Neural progenitor cell (in vitro differentiated cells): ENCODE results near the gene PVALEF. TPM values are rescaled to one million over a fixed set of nuclear protein-coding genes. Genes with fewer than 3 reads are reported as not detected.

Experiments
- DNase-seq: peaks from one replicate; pipeline ENCODE4 v3.0.0-alpha.2; 2016; ENCODE audit warnings: low spot score
- H2AFZ ChIP-seq: fragments of 200-600 bp; sonication (generic); replicated peaks from 2 replicates; pipeline ENCODE4 v1.6.1; 2016; ENCODE audit warnings: antibody characterized with exemption
- H3F3A ChIP-seq: fragments of 200-600 bp; sonication (generic); 2 replicates; pipeline ENCODE4 v1.6.1; 2016; ENCODE audit warnings: antibody characterized with exemption, low read depth
- H3K27ac ChIP-seq: fragments of 200-600 bp; sonication (generic); 2 replicates; pipeline ENCODE4 v1.5.1; 2016; ENCODE audit warnings: mild to moderate bottlenecking
- H3K27me3 ChIP-seq: fragments of 200-600 bp; sonication (generic); 2 replicates; pipeline ENCODE4 v1.6.1; 2016; ENCODE audit warnings: mild to moderate bottlenecking, moderate library complexity
- H3K36me3 ChIP-seq: fragments of 200-600 bp; sonication (generic); 2 replicates; pipeline ENCODE4 v1.5.1; 2016
- H3K4me1 ChIP-seq: fragments of 200-600 bp; sonication (generic); 2 replicates; pipeline ENCODE4 v1.6.1; 2016; ENCODE audit warnings: mixed run types
- H3K4me2 ChIP-seq: fragments of 200-600 bp; sonication (generic); 2 replicates; pipeline ENCODE4 v1.6.1; 2016
- H3K4me3 ChIP-seq: fragments of 200-600 bp; sonication (generic); 2 replicates; pipeline ENCODE4 v1.5.1; 2016
- H3K79me2 ChIP-seq: fragments of 200-600 bp; sonication (generic); 2 replicates; pipeline ENCODE4 v1.6.1; 2016; ENCODE audit warnings: low read depth
- H3K9ac ChIP-seq: fragments of 200-600 bp; sonication (generic); 2 replicates; pipeline ENCODE4 v1.6.1; 2016
- H3K9me3 ChIP-seq: fragments of 200-600 bp; sonication (generic); 2 replicates; pipeline ENCODE4 v1.5.1; 2016; ENCODE audit warnings: low read depth
- H4K20me1 ChIP-seq: fragments of 200-600 bp; sonication (generic); 2 replicates; pipeline ENCODE4 v1.6.1; 2016; ENCODE audit warnings: low read depth
- H3K27ac Mint-ChIP-seq: 3 replicates; pipeline ENCODE4 v1.8.0; 2021; ENCODE audit warnings: mixed read lengths
- H3K27me3 Mint-ChIP-seq: 2 replicates; pipeline ENCODE4 v1.8.0; 2022; ENCODE audit warnings: low read depth, mild to moderate bottlenecking, inconsistent platforms, moderate library complexity, mixed read lengths; ENCODE audit not compliant: insufficient read depth
- H3K36me3 Mint-ChIP-seq: 3 replicates; pipeline ENCODE4 v1.8.0; 2021; ENCODE audit warnings: mixed read lengths
- H3K4me1 Mint-ChIP-seq: 3 replicates; pipeline ENCODE4 v1.8.0; 2021; ENCODE audit warnings: mixed read lengths
- H3K4me3 Mint-ChIP-seq: 3 replicates; pipeline ENCODE4 v1.8.0; 2021; ENCODE audit warnings: mild to moderate bottlenecking, moderate library complexity, mixed read lengths
- H3K9me3 Mint-ChIP-seq: 3 replicates; pipeline ENCODE4 v1.8.0; 2020; ENCODE audit warnings: mixed read lengths
- CTCF ChIP-seq: fragments of 200-600 bp; sonication (generic); IDR thresholded peaks from 2 replicates; pipeline ENCODE4 v1.5.1; 2017; ENCODE audit warnings: antibody characterized with exemption, mild to moderate bottlenecking
- EZH2 ChIP-seq: fragments of 200-600 bp; sonication (generic); IDR thresholded peaks from 2 replicates; pipeline ENCODE4 v1.6.1; 2017; ENCODE audit warnings: antibody characterized with exemption, mild to moderate bottlenecking, moderate library complexity
- EZH2phosphoT487 ChIP-seq: fragments of 200-600 bp; sonication (generic); IDR thresholded peaks from 2 replicates; pipeline ENCODE4 v1.6.1; 2017; ENCODE audit warnings: antibody characterized with exemption
- total RNA-seq: library from RNA; depleted of rRNA; stranded (reverse); fragments of >200 nt; gene quantifications from 2 replicates; pipeline ENCODE4 v1.2.3, GENCODE V29; 2015; ENCODE audit warnings: low replicate concordance

PVALEF gene
- total RNA-seq, 1 donor from 2014 or later = not detected

GRCh38 chr17:81202318-81202717, 37.0 kb downstream of the PVALEF start:
- TF ChIP-seq EZH2phosphoT487 (no peak), CTCF (no peak), EZH2 (no peak)
- Histone ChIP-seq H2AFZ (no peak overlapping the region), H3K9ac (no peak overlapping the region), H3K27ac (no peak overlapping the region), H3K4me3 (no peak overlapping the region), H3K9me3 (no peaks in the 10 kb centered on the region), H3F3A (no peaks in the 10 kb centered on the region), H3K79me2 (no peaks in the 10 kb centered on the region), H3K27me3 (no peaks in the 10 kb centered on the region), H3K4me2 (no peak overlapping the region), H3K36me3 (no peaks in the 10 kb centered on the region), H4K20me1 (no peaks in the 10 kb centered on the region), H3K4me1 (no peaks in the 10 kb centered on the region)
- Mint-ChIP-seq H3K27ac (no peak overlapping the region), H3K27me3 (no peaks in the 10 kb centered on the region), H3K36me3 (peaks cover 7% of the 10 kb centered on the region), H3K4me3 (no peak overlapping the region), H3K4me1 (peaks cover 2% of the 10 kb centered on the region), H3K9me3 (no peaks in the 10 kb centered on the region)
- no peak for DNase-seq

- no peaks in the 10 kb centered on the region for H3K9me3 ChIP-seq
- no peak overlapping the region for H2AFZ ChIP-seq
- no peak overlapping the region for H3K27ac ChIP-seq
- H3K4me3 ChIP-seq = no peak overlapping the region
- Mint-ChIP-seq H3K4me1 (peaks cover 2% of the 10 kb centered on the region), H3K4me3 (no peak overlapping the region), H3K27me3 (no peaks in the 10 kb centered on the region), H3K9me3 (no peaks in the 10 kb centered on the region), H3K36me3 (peaks cover 7% of the 10 kb centered on the region), H3K27ac (no peak overlapping the region)
- TF ChIP-seq EZH2 (no peak), CTCF (no peak), EZH2phosphoT487 (no peak)
- H3F3A ChIP-seq = no peaks in the 10 kb centered on the region
- DNase-seq = no peak
- no peaks in the 10 kb centered on the region for H3K36me3 ChIP-seq
- no peaks in the 10 kb centered on the region for H3K4me1 ChIP-seq
- no peak overlapping the region for H3K4me2 ChIP-seq
- H3K79me2 ChIP-seq = no peaks in the 10 kb centered on the region
- no peaks in the 10 kb centered on the region for H3K27me3 ChIP-seq
- H4K20me1 ChIP-seq = no peaks in the 10 kb centered on the region
- no peak overlapping the region for H3K9ac ChIP-seq
These were observed 37.8 kb downstream of the PVALEF start for GRCh38 chr17:81203136-81203535.

- no peaks in the 10 kb centered on the region for H3K36me3 ChIP-seq
- TF ChIP-seq EZH2 (no peak), EZH2phosphoT487 (no peak), CTCF (no peak)
- no peak overlapping the region for H3K27ac ChIP-seq
- H3K79me2 ChIP-seq = no peaks in the 10 kb centered on the region
- no peaks in the 10 kb centered on the region for H4K20me1 ChIP-seq
- no peak overlapping the region for H3K4me3 ChIP-seq
- DNase-seq = no peak
- H3K4me3 Mint-ChIP-seq = no peak overlapping the region
- H3K4me1 Mint-ChIP-seq = peaks cover 2% of the 10 kb centered on the region
- no peaks in the 10 kb centered on the region for H3K9me3 Mint-ChIP-seq
- H3K4me2 ChIP-seq = no peak overlapping the region
- no peaks in the 10 kb centered on the region for H3F3A ChIP-seq
- no peaks in the 10 kb centered on the region for H3K27me3 ChIP-seq
- no peak overlapping the region for H3K9ac ChIP-seq
- H3K27me3 Mint-ChIP-seq = no peaks in the 10 kb centered on the region
- H2AFZ ChIP-seq = no peak overlapping the region
- H3K4me1 ChIP-seq = no peaks in the 10 kb centered on the region
- peaks cover 5% of the 10 kb centered on the region for H3K36me3 Mint-ChIP-seq
- H3K9me3 ChIP-seq = no peaks in the 10 kb centered on the region
- H3K27ac Mint-ChIP-seq = no peak overlapping the region
These were observed 39.3 kb downstream of the PVALEF start for GRCh38 chr17:81204578-81204977.
